RWPE1 (cell line): Measurements from ENCODE around the gene FANK1.
"Not testable (repeated sequence)": the region's sequence is repeated elsewhere in the genome, so short reads cannot be mapped to it uniquely, and the experiment has no call there.

Experiments used
- CTCF ChIA-PET: fragments of 350-600 bp; sonication (Branson Sonifier 250); formaldehyde crosslinking; extraction: SDS; loops from one replicate; lab custom pipeline; 2021; lab: Yijun Ruan, JAX
- POLR2A ChIA-PET: fragments of 400-600 bp; formaldehyde crosslinking; extraction: SDS; loops from one replicate; lab custom pipeline; 2020; ENCODE audit warnings: antibody characterized with exemption; ENCODE audit not compliant: low non-redundant PET; lab: Yijun Ruan, JAX
- DNase-seq: peaks from one replicate; pipeline ENCODE4 v3.0.0; 2012; ENCODE audit warnings: low spot score
- H3K27ac ChIP-seq: fragments of 450-650 bp; 2 replicates; pipeline ENCODE4 v1.5.1; 2017
- TF ChIP-seq, protein P1 (sequence below): fragments of 450-650 bp; conservative IDR thresholded peaks from 2 replicates; pipeline ENCODE4 v1.5.1; 2017; ENCODE audit warnings: low read depth, mild to moderate bottlenecking

The FANK1 gene

DNA sequence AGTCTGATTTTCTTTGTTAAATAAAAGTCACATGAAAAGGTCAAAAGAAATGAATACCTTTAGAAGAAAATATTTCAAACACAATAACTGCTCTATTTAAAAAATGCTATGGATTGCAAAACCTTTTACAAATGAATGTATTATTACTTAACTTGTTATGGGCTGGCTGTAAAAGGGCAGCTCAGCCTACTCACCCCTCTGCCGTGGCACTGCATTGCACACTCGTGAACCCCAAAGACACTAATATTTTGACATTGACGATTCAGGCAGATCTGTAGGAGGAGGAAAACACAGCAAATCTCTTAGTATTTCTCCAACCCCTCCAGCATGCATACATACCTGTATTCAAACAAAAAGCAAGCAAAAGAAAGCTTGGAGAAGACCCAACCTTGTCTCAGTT is 149.5 kb downstream of the FANK1 start:
- no peak overlapping the region for H3K27ac ChIP-seq
- no peak for DNase-seq
- ChIA-PET POLR2A (no interaction called here), CTCF (no interaction called here)
- TF ChIP-seq, protein P1, sequence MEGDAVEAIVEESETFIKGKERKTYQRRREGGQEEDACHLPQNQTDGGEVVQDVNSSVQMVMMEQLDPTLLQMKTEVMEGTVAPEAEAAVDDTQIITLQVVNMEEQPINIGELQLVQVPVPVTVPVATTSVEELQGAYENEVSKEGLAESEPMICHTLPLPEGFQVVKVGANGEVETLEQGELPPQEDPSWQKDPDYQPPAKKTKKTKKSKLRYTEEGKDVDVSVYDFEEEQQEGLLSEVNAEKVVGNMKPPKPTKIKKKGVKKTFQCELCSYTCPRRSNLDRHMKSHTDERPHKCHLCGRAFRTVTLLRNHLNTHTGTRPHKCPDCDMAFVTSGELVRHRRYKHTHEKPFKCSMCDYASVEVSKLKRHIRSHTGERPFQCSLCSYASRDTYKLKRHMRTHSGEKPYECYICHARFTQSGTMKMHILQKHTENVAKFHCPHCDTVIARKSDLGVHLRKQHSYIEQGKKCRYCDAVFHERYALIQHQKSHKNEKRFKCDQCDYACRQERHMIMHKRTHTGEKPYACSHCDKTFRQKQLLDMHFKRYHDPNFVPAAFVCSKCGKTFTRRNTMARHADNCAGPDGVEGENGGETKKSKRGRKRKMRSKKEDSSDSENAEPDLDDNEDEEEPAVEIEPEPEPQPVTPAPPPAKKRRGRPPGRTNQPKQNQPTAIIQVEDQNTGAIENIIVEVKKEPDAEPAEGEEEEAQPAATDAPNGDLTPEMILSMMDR = no peak

DNA sequence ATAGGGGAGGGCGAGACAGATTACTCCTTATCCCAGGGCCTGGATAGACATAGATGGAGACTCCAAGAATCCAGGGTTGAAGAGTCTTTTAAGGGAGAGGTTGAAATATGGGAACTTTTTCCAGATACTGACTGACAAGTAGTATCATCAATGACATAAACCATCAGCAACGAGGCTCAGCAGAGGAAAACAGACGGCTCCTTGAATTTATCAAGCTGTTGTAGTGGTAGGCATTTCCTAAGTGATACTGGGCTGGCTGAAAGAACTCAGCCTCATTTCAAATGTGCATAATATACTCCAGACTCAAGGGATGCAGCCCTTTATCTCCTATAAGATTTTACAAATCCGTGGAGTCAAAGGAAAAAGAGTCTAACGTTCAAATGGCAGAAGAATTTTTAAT is 150.5 kb downstream of the FANK1 start:
- ChIA-PET POLR2A (no interaction called here), CTCF (interaction anchor here (0.5 kb wide), 1 partner anchor 251 kb away, joined by 4 read pairs; no protein-coding TSS in a partner anchor)

DNA sequence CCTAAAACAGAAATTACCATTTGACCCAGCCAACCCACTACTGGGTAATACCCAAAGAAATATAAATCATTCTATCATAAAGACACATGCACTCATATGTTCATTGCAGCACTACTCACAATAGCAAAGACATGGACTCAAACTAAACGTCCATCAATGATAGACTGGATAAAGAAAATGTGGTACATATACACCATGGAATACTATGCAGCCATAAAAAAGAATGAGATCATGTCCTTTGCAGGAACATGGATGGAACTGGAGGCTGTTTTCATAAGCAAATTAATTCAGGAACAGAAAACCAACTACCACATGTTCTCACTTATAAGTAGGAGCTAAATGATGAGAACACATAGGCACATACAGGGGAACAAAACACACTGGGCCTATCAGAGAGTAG is 151.4 kb downstream of the FANK1 start:
- POLR2A ChIA-PET = not testable (repeated sequence)

More for the DNA sequence above, 150.5 kb downstream of the FANK1 start:
- H3K27ac ChIP-seq = no peak overlapping the region
- DNase-seq = no peak
- TF ChIP-seq, protein P1 = no peak

DNA sequence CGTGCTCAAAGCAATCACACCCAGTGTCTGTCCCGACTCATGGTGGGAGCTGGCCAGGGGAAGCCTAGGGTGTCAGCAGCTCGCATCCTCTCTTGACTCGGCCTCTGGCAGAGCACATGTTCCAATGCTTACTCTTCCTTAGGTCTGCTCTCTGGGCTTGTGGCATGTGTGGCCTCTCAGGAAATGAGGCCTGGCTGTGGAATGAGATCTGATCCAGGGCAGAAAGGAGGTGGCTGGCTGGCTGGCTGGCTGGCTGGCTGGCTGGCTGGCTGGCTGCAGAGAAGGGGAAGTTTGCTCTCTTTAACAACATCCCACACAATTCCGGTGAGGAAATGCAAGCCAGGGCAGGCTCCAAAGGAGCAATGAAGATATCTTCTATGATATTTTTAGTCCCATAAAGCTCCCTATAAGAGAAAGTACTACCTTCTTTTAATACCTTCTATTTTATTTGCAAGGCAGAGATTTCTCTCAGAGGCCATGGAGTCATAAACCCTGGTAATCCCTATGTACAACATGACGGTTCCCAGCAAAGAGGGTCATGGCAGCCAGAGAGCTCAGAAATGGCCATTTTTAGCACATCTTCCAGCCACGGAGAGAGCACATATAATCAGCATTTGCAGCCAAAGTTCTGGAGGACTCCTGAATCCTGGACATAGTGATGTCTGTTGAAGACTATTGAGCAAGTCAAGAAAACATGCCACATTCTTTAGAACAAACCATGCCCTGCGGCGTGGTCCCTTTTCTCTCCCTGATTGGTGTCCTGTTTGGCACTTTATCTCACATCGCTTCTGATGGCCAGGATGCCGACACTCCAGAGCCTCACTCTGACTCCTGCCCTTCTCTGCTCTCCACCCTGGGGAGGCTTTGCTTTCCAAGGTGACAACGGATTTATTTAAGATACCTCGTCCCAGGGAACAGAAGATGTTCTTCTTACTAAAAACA is 153.7 kb downstream of the FANK1 start:
- TF ChIP-seq, protein P1 = no peak
- POLR2A ChIA-PET = no interaction called here
- peak; percentile 22 for DNase-seq
- CTCF ChIA-PET = interaction anchor here (0.6 kb wide), 1 partner anchor 181 kb away, joined by 4 read pairs; no protein-coding TSS in a partner anchor
- peak overlapping the region; percentile 47 for H3K27ac ChIP-seq

More for the DNA sequence above, 151.4 kb downstream of the FANK1 start:
- not testable (repeated sequence) for H3K27ac ChIP-seq, DNase-seq
- CTCF ChIA-PET = interaction anchor here (0.6 kb wide), 1 partner anchor 67 kb away, joined by 3 read pairs; no protein-coding TSS in a partner anchor

DNA sequence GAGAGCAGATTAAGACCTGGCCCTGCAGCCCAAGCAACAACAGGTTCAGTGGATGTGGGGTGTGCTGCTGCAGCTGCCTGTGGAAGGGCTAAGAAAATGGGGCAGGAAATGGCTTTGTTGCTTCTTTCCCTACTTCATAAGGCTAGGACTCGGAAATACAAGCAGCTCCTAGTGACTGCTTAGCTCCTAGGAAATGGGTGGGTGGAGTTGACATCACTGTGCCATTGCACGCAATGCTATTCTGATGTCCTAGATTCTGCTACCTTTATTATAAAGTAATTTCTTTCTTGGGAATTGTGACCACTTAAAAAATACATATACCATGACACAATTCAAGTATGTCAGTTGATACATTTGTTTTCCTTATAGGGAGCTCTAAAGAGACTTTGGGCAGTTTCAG is 155.8 kb downstream of the FANK1 start:
- ChIA-PET CTCF (interaction anchor here (0.6 kb wide), 1 partner anchor 105 kb away, joined by 4 read pairs; no protein-coding TSS in a partner anchor), POLR2A (no interaction called here)
- TF ChIP-seq, protein P1 = no peak
- no peak overlapping the region for H3K27ac ChIP-seq
- DNase-seq = no peak

DNA sequence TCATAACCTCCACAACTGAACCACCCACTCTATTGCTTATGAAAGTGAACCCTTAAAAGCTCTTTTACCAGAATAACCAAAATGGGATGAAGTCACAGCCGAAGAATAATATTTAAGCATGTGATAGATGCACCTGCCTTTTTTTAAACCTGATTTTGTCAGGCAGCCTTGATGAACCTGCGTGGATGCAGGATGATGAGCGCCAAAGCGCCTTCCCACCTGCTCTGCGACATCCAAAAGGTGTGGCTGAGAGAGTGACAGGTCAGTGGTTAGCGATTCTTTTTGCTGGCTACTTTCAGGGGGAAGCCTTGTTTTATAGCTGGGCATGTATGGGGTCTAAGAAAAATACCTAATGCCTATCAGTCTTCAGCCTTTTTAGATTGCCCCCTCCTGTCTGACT is 157.8 kb downstream of the FANK1 start:
- ChIA-PET CTCF (no interaction called here), POLR2A (no interaction called here)
- TF ChIP-seq, protein P1 = no peak

DNA sequence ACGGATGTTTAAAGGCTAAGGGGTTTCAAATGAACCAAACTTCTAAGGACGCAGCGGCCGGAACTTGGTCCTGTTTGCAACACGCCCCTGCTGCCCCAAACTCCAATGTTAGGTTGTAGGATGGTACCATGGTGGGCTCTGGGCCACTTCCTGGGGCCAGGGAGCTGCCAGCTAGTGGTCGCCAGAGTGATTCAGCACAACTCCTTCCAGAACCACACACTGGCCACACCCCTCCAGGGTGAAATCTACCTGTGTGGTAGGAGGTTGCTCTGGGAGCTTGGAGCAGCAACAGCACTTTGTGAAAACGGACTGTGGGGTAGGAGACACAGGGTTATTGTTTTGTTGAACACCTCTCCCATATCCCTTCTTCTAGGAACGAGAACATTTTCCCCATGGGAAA is 161.1 kb downstream of the FANK1 start:
- ChIA-PET POLR2A (no interaction called here), CTCF (interaction anchor here (0.6 kb wide), 1 partner anchor 251 kb away, joined by 4 read pairs; no protein-coding TSS in a partner anchor)
- DNase-seq = no peak
- H3K27ac ChIP-seq = no peak overlapping the region
- TF ChIP-seq, protein P1 = no peak

More for the DNA sequence above, 157.8 kb downstream of the FANK1 start:
- DNase-seq = no peak
- no peak overlapping the region for H3K27ac ChIP-seq
